HepG2 (cell line): ENCODE data around the gene DNAI2. TPM values are rescaled to one million over a fixed set of nuclear protein-coding genes. Genes with fewer than 3 reads are reported as not detected.

Experiments
- ATAC-seq: fragments of 200-7000 bp; cut with Tn5 transposase; 3 replicates; pipeline ENCODE4 v1.9.1; 2020; ENCODE audit warnings: mild to moderate bottlenecking, moderate library complexity
- BruUV-seq: library from RNA; stranded (reverse); fragments of 400-500 nt; replicated peaks from 2 replicates; lab custom pipeline; 2021; lab: Mats Ljungman, UMichigan
- CTCF ChIA-PET: fragments of 300-600 bp; formaldehyde crosslinking; extraction: SDS; loops from one replicate; lab custom pipeline; 2021; ENCODE audit warnings: low total read pairs, inconsistent platforms, low intra/inter-chr PET ratio; lab: Yijun Ruan, JAX
- POLR2A ChIA-PET: fragments of 350-600 bp; sonication (Branson Sonifier 250); formaldehyde crosslinking; loops from one replicate; lab custom pipeline; 2020; ENCODE audit warnings: antibody characterized with exemption, inconsistent platforms; lab: Yijun Ruan, JAX
- DNase-seq: peaks from one replicate; pipeline ENCODE4 v3.0.0-alpha.2; 2015; ENCODE audit warnings: low spot score
- FAIRE-seq: peaks from 3 replicates; lab custom pipeline; 2011; peaks lifted over from hg19 to GRCh38; lab: Jason Lieb, UNC
- H2AFZ ChIP-seq: one replicate; pipeline ENCODE4 v1.6.1; 2011; ENCODE audit warnings: low read length, inconsistent platforms
- H3K27ac ChIP-seq: fragments of 300-600 bp; 3 replicates; pipeline ENCODE4 v1.8.0; 2011; ENCODE audit warnings: mixed run types, mild to moderate bottlenecking, mixed read lengths, low read length, inconsistent platforms; ENCODE audit not compliant: insufficient read depth; ENCODE audit errors: extremely low read length
- H3K27me3 ChIP-seq, 2 experiments: fragments of 200-600 bp in 1 of 2; 2 replicates in 1 of 2; 3 replicates in 1 of 2; pipeline versions ENCODE4 v1.6.0 to v1.8.0; 2011; ENCODE audit warnings: low read length in 2 of 2, mild to moderate bottlenecking in 2 of 2, moderate library complexity in 2 of 2, inconsistent platforms in 1 of 2; ENCODE audit not compliant: insufficient read depth in 2 of 2, control insufficient read depth in 1 of 2
- H3K36me3 ChIP-seq, 2 experiments: fragments of 200-600 bp in 1 of 2; replicated peaks in 1 of 2; 2 replicates in 1 of 2; 3 replicates in 1 of 2; pipeline versions ENCODE4 v1.5.1 to v1.8.0; 2011; ENCODE audit warnings: low read length in 2 of 2, inconsistent platforms in 1 of 2; ENCODE audit not compliant: insufficient read depth in 2 of 2, control insufficient read depth in 1 of 2
- H3K4me1 ChIP-seq: 2 replicates; pipeline ENCODE4 v1.5.1; 2012; ENCODE audit warnings: low read length, inconsistent platforms; ENCODE audit not compliant: insufficient read depth
- H3K4me2 ChIP-seq: 2 replicates; pipeline ENCODE4 v1.6.0; 2011; ENCODE audit warnings: low read depth, low read length, inconsistent platforms
- H3K4me3 ChIP-seq, 3 experiments: fragments of 200-600 bp in 1 of 3; sonication (generic), shearing (Covaris generic) in 1 of 3; replicated peaks in 1 of 3; 2 replicates each; pipeline ENCODE4 v1.5.1; 2011 to 2016; ENCODE audit warnings: low read length in 3 of 3, inconsistent platforms in 2 of 3, low read depth in 2 of 3, mild to moderate bottlenecking in 2 of 3, control low read depth in 1 of 3, mixed read lengths in 1 of 3; ENCODE audit not compliant: insufficient read depth in 1 of 3
- H3K79me2 ChIP-seq: one replicate; pipeline ENCODE4 v1.6.1; 2011; ENCODE audit warnings: low read length, inconsistent platforms; ENCODE audit not compliant: insufficient read depth
- H3K9ac ChIP-seq: 2 replicates; pipeline ENCODE4 v1.6.0; 2011; ENCODE audit warnings: mild to moderate bottlenecking, low read depth, low read length, inconsistent platforms; ENCODE audit not compliant: insufficient read depth
- H3K9me3 ChIP-seq: 2 replicates; pipeline ENCODE4 v1.5.1; 2012; ENCODE audit warnings: mild to moderate bottlenecking, low read length
- H4K20me1 ChIP-seq: 2 replicates; pipeline ENCODE4 v1.6.0; 2011; ENCODE audit warnings: inconsistent platforms, mild to moderate bottlenecking, low read length, moderate library complexity; ENCODE audit not compliant: insufficient read depth
- IRF2 ChIP-seq: IDR thresholded peaks from 2 replicates; pipeline ENCODE4 v1.6.1; 2018; ENCODE audit warnings: missing genetic modification reagents, missing compliant biosample characterization
- MATR3 ChIP-seq: sonication (generic); formaldehyde crosslinking; IDR thresholded peaks from 2 replicates; pipeline ENCODE4 v1.4.0; 2020; ENCODE audit warnings: missing genetic modification reagents
- THRA ChIP-seq: sonication (generic); formaldehyde crosslinking; IDR thresholded peaks from 2 replicates; pipeline ENCODE4 v1.4.0; 2020; ENCODE audit warnings: missing genetic modification reagents, borderline replicate concordance
- ZBTB20 ChIP-seq: sonication (generic); formaldehyde crosslinking; IDR thresholded peaks from 2 replicates; pipeline ENCODE4 v1.8.1; 2023; ENCODE audit warnings: missing genetic modification reagents, low read depth, mild to moderate bottlenecking, borderline replicate concordance
- ZNF484 ChIP-seq: sonication (generic); formaldehyde crosslinking; IDR thresholded peaks from 2 replicates; pipeline ENCODE4 v1.5.1; 2020; ENCODE audit warnings: mild to moderate bottlenecking, low read depth, missing genetic modification reagents, borderline replicate concordance
- ZNF660 ChIP-seq: sonication (generic); formaldehyde crosslinking; IDR thresholded peaks from 2 replicates; pipeline ENCODE4 v1.5.1; 2020; ENCODE audit warnings: mild to moderate bottlenecking, low read depth, missing genetic modification reagents, borderline replicate concordance
- WGBS: methylation state at CpG from one replicate; pipeline ENCODE4 v1.1.6; 2017; ENCODE audit warnings: low lambda C conversion rate; 5-methylcytosine and 5-hydroxymethylcytosine counted together
- in situ Hi-C: cut with HindIII; loops from 2 replicates; pipeline ENCODE4 v1.10.0; 2017; ENCODE audit warnings: low pct_unique_long_range_greater_than_20kb; ENCODE audit not compliant: extremely low pct_ligation_motif_present
- intact Hi-C: fragments of 100-400 bp; cut with micrococcal nuclease; formaldehyde crosslinking; loops from one replicate; pipeline ENCODE4 v1.10.0; 2022; ENCODE audit not compliant: unreplicated experiment
- polyA plus RNA-seq, 8 experiments: library from polyadenylated mRNA; depleted of rRNA in 3 of 8; stranded (reverse) in 7 of 8; unstranded in 1 of 8; fragments of >200 nt; fragmentation: Illumina TruSeq in 4 of 8; extraction: Trizol in 4 of 8; gene quantifications; 2 replicates each; pipeline versions ENCODE4 v1.2.1 to v1.2.3, GENCODE V29; 2011 to 2016; ENCODE audit warnings: low read depth in 4 of 8, missing spikeins in 1 of 8, mixed read lengths in 1 of 8; ENCODE audit not compliant: insufficient read depth in 1 of 8
- total RNA-seq, 5 experiments: library from RNA; depleted of rRNA; stranded (reverse); fragments of >200 nt; fragmentation: Illumina TruSeq; extraction: Trizol; gene quantifications; 2 replicates each; pipeline ENCODE4 v1.2.3, GENCODE V29; 2016; ENCODE audit warnings: low read depth in 1 of 5
- TF ChIP-seq, protein P1 (sequence below): sonication (generic); formaldehyde crosslinking; IDR thresholded peaks from 2 replicates; pipeline ENCODE4 v1.5.1; 2020; ENCODE audit warnings: missing genetic modification reagents, mild to moderate bottlenecking, borderline replicate concordance
- TF ChIP-seq, protein P2 (sequence below): sonication (generic); formaldehyde crosslinking; IDR thresholded peaks from 2 replicates; pipeline ENCODE4 v1.4.0; 2020; ENCODE audit warnings: missing genetic modification reagents

DNAI2 gene
- total and polyA plus RNA-seq, 2 of the 13 experiments (the other 11 are each of a cell fraction or from before 2014, with no cell fraction given): not detected

DNA sequence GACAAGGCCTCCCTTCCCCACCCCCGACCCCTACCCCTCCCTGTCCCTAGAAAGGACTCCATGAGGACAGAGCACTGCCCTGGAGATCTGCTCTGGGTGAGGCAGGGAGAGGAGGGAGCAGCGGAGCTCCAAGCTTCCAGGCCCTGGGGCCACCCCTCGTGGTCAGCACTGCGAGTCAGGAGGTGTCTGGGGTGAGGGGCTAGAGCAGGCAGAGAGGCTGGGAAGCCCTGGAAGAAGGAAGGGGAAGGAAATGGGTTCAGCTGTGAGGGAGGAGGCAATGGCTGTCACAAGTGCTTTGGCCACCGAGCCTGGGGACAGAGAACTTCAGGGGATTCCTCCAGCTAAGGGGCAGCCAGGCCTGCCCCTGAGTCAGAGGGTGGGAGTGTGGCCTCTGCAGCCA is 28.2 kb upstream of the DNAI2 start (continued):
- no peak for TF ChIP-seq ZNF484

- no TSS peak for BruUV-seq
- DNase-seq (no peak), ATAC-seq (no peak), FAIRE-seq (no peak)
- no peaks in the 10 kb centered on the region; a peak in 1 of 5 replicates for H3K27me3 ChIP-seq
- no peak overlapping the region for H3K27ac ChIP-seq
- H2AFZ ChIP-seq: no peak overlapping the region
- WGBS: 56% methylated on average over 15 of the region's 17 CpGs
- no peaks in the 10 kb centered on the region for H3K9me3 ChIP-seq
- H3K9ac ChIP-seq: no peak overlapping the region
- H3K4me3 ChIP-seq: no peak overlapping the region
- no peak overlapping the region for H3K4me2 ChIP-seq
- TF ChIP-seq, protein P1, sequence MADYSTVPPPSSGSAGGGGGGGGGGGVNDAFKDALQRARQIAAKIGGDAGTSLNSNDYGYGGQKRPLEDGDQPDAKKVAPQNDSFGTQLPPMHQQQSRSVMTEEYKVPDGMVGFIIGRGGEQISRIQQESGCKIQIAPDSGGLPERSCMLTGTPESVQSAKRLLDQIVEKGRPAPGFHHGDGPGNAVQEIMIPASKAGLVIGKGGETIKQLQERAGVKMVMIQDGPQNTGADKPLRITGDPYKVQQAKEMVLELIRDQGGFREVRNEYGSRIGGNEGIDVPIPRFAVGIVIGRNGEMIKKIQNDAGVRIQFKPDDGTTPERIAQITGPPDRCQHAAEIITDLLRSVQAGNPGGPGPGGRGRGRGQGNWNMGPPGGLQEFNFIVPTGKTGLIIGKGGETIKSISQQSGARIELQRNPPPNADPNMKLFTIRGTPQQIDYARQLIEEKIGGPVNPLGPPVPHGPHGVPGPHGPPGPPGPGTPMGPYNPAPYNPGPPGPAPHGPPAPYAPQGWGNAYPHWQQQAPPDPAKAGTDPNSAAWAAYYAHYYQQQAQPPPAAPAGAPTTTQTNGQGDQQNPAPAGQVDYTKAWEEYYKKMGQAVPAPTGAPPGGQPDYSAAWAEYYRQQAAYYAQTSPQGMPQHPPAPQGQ (CRISPR knock-in tag): no peak
- TF ChIP-seq, protein P2, sequence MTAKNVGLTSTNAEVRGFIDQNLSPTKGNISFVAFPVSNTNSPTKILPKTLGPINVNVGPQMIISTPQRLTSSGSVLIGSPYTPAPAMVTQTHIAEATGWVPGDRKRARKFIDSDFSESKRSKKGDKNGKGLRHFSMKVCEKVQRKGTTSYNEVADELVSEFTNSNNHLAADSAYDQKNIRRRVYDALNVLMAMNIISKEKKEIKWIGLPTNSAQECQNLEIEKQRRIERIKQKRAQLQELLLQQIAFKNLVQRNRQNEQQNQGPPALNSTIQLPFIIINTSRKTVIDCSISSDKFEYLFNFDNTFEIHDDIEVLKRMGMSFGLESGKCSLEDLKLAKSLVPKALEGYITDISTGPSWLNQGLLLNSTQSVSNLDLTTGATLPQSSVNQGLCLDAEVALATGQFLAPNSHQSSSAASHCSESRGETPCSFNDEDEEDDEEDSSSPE: no peak
- TF ChIP-seq ZBTB20 (CRISPR knock-in tag) (no peak), ZNF660 (CRISPR knock-in tag) (no peak), THRA (CRISPR knock-in tag) (no peak), IRF2 (CRISPR knock-in tag) (no peak), MATR3 (CRISPR knock-in tag) (no peak)
- no peaks in the 10 kb centered on the region for H4K20me1 ChIP-seq
- H3K4me1 ChIP-seq: peaks cover 6% of the 10 kb centered on the region
- H3K36me3 ChIP-seq: no peaks in the 10 kb centered on the region
- ChIA-PET POLR2A (no interaction called here), CTCF (no interaction called here)
- intact Hi-C loops (no loop called here), in situ Hi-C loops (no loop called here)
- no peaks in the 10 kb centered on the region for H3K79me2 ChIP-seq
Observed at GRCh38 chr17:74249590-74250270, 24.3 kb upstream of the DNAI2 start.
